Right lobe of liver (tissue), 6 donors: ENCODE data around the gene GPC5. TPM values are rescaled to one million over a fixed set of nuclear protein-coding genes. Genes with fewer than 3 reads are reported as not detected.

Source experiments
- ATAC-seq, 4 donors: fragments of 200-7000 bp; cut with Tn5 transposase; one replicate each; pipeline ENCODE4 v1.9.1; 2020; ENCODE audit warnings: mild to moderate bottlenecking in 4 of 4, moderate library complexity in 4 of 4
- DNase-seq, 3 donors: peaks; one replicate each; pipeline ENCODE4 v3.0.0-alpha.2; 2020
- H3K27ac ChIP-seq, 3 donors: fragments of 200-600 bp; one replicate each; pipeline ENCODE4 v1.8.0; 2022
- H3K27me3 ChIP-seq, 2 donors: fragments of 200-600 bp; one replicate each; pipeline ENCODE4 v1.8.0; 2022
- H3K36me3 ChIP-seq, 4 donors: fragments of 200-600 bp; sonication (generic) in 1 of 4; one replicate each; pipeline versions ENCODE4 v1.5.1 to v1.8.0; 2017 to 2022; ENCODE audit warnings: control low read depth in 1 of 4
- H3K4me1 ChIP-seq, 4 donors: fragments of 200-600 bp; sonication (generic) in 1 of 4; one replicate each; pipeline versions ENCODE4 v1.5.1 to v1.8.0; 2017 to 2022; ENCODE audit warnings: control low read depth in 1 of 4
- H3K4me3 ChIP-seq, 3 donors: fragments of 200-600 bp; one replicate each; pipeline ENCODE4 v1.8.0; 2022
- H3K9me3 ChIP-seq, 4 donors: fragments of 200-600 bp; sonication (generic) in 1 of 4; one replicate each; pipeline versions ENCODE4 v1.5.1 to v1.8.0; 2017 to 2022; ENCODE audit warnings: control low read depth in 1 of 4
- POLR2A ChIP-seq: fragments of 450-650 bp; IDR thresholded peaks from one replicate; pipeline ENCODE4 v1.6.1; 2017; ENCODE audit warnings: antibody characterized with exemption, mild to moderate bottlenecking
- WGBS: methylation state at CpG from one replicate; pipeline ENCODE4 v1.1.6; 2018; ENCODE audit warnings: low coverage, low lambda C conversion rate; ENCODE audit not compliant: insufficient coverage; ENCODE audit errors: missing lambda C conversion rate; 5-methylcytosine and 5-hydroxymethylcytosine counted together
- intact Hi-C, 2 donors: fragments of 100-400 bp; cut with DNase I; formaldehyde crosslinking; loops; one replicate each; pipeline versions ENCODE4 v1.11.2 to v1.14.1; 2022
- total RNA-seq, 6 experiments: library from RNA; depleted of rRNA in 2 of 6; stranded (reverse); fragments of >200 nt in 2 of 6; fragmentation: NEBNext Ultra II Directional in 3 of 6; extraction: Animal tissue kit (Norgen Biotek cat#: 25700) in 3 of 6; gene quantifications; one replicate each; pipeline versions ENCODE4 v1.1.0 to v1.2.4, GENCODE V29; 2016 to 2023
- TF ChIP-seq, protein P1 (sequence below), 4 donors: fragments of 200-600 bp in 3 of 4; fragments of 450-650 bp in 1 of 4; IDR thresholded peaks; one replicate each; pipeline versions ENCODE4 v1.5.1 to v1.8.0; 2016 to 2022; ENCODE audit warnings: antibody characterized with exemption in 4 of 4, mild to moderate bottlenecking in 2 of 4
- donor health status: DM: no; HTN: yes; CAD: no.
- donor health status: DM: no; HTN: no; CAD: no.
- donor health status: DM: no; HTN: no; CAD: no.
- donor health status: DM: no; HTN: yes; CAD: no.
- donor health status: DM: no; HTN: yes; CAD: no.

The GPC5 gene
- total RNA-seq, 6 experiments from 2014 or later: 0.12 to 0.99 (median 0.66) TPM

DNA sequence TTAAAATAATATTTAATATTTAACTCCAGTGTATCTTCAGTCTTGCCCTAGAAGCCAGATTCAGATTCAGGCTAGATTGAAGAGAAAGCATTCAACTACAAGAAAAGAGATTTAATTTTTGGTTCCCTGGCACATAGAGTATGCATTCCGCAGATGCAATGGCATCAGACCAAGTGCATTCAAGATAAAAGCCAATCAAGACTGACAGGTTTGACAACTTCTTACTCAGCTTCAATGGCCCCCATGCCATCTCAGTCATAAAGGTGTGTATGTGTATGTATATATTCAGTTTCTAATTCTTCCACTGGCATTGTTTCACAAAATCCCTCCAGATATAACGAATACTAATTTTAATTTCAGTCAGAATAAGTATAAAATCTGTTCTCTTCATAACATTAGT is 1177.4 kb downstream of the GPC5 start:
- DNase-seq: no peak
- H3K27me3 ChIP-seq: no peaks in the 10 kb centered on the region
- no peak overlapping the region for H3K27ac ChIP-seq
- ATAC-seq: no peak
- TF ChIP-seq, protein P1, sequence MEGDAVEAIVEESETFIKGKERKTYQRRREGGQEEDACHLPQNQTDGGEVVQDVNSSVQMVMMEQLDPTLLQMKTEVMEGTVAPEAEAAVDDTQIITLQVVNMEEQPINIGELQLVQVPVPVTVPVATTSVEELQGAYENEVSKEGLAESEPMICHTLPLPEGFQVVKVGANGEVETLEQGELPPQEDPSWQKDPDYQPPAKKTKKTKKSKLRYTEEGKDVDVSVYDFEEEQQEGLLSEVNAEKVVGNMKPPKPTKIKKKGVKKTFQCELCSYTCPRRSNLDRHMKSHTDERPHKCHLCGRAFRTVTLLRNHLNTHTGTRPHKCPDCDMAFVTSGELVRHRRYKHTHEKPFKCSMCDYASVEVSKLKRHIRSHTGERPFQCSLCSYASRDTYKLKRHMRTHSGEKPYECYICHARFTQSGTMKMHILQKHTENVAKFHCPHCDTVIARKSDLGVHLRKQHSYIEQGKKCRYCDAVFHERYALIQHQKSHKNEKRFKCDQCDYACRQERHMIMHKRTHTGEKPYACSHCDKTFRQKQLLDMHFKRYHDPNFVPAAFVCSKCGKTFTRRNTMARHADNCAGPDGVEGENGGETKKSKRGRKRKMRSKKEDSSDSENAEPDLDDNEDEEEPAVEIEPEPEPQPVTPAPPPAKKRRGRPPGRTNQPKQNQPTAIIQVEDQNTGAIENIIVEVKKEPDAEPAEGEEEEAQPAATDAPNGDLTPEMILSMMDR (IDR thresholded peaks at IDR 0.05): no peak
- TF ChIP-seq POLR2A: no peak
- 70% methylated on average over 2 of the region's 2 CpGs for WGBS
- H3K36me3 ChIP-seq: no peaks in the 10 kb centered on the region
- H3K4me1 ChIP-seq: no peaks in the 10 kb centered on the region
- intact Hi-C loops: no loop called here
- H3K9me3 ChIP-seq: no peaks in the 10 kb centered on the region
- no peak overlapping the region for H3K4me3 ChIP-seq

DNA sequence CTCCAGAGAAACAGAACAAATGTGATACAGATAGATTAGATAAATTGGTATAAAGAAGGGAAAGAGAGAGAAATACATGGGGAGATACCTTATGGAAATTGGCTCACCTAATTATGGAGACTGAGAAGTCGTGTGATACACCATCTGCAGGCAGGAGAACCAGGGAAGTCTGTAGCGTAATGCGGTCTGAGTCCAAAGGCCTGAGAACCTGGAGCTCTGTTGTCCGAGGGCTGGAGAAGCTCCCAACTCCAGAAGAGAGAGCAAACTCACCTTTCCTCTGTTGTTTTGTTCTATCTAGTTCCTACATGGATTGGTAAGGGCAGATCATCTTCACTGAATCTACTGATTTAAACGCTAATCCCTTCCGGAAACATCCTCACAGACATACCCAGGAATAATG is 1179.9 kb downstream of the GPC5 start:
- no peak for ATAC-seq
- 75% methylated on average over 6 of the region's 6 CpGs for WGBS
- TF ChIP-seq POLR2A: no peak
- TF ChIP-seq, protein P1 (IDR thresholded peaks at IDR 0.05): no peak

DNA sequence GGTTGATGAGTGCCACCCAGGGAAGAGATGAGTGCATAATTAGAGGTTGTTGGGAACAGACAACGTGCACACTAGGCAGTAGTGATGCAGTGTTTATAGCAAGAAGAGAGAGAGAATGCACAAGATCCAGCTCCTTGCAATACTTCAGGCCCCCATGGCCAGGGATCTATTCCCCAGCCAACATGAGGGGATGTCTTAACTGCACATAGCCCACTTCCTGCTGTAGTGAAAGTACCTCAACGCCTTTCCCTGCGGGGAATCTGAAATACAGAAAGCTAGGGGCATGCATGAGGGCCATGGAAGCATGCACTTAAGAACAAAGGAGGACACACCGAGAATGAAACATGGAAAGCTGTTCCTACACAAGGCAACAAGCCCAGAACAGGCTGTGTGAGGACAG is 1191.5 kb downstream of the GPC5 start:
- ATAC-seq: no peak
- Histone ChIP-seq H3K4me3 (no peak overlapping the region), H3K36me3 (no peaks in the 10 kb centered on the region), H3K27me3 (no peaks in the 10 kb centered on the region), H3K27ac (no peak overlapping the region), H3K9me3 (no peaks in the 10 kb centered on the region), H3K4me1 (no peaks in the 10 kb centered on the region)
- intact Hi-C loops: no loop called here
- no peak for DNase-seq
- no peak for TF ChIP-seq POLR2A
- TF ChIP-seq, protein P1 (IDR thresholded peaks at IDR 0.05): no peak
- 45% methylated on average over 2 of the region's 4 CpGs for whole genome bisulfite sequencing

More for the DNA sequence above, 1179.9 kb downstream of the GPC5 start:
- no peak for DNase-seq
- no peaks in the 10 kb centered on the region for H3K9me3 ChIP-seq
- H3K27me3 ChIP-seq: no peaks in the 10 kb centered on the region
- no peaks in the 10 kb centered on the region for H3K4me1 ChIP-seq
- H3K27ac ChIP-seq: no peak overlapping the region
- H3K4me3 ChIP-seq: no peak overlapping the region
- no peaks in the 10 kb centered on the region for H3K36me3 ChIP-seq
- intact Hi-C loops: no loop called here

DNA sequence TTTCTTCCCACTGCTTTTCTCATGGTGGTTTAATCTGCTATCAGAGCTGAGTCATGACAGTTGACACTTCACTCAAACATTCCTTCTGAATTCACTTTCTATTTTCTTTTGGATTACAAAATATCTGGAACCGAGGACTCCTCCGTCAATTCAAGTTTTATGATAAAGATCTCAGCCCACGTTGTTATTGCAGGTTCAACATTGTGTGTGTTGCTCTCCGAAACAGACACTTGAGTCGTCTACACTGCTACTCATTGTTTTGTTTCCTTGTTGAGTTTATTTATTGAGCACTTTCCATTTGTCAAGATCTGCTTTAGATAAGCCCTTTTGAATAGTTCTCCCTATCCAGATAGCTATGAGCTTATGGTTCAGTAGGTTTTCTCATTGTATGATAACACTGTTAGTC is 1192.1 kb downstream of the GPC5 start:
- intact Hi-C loops: no loop called here
- WGBS: 60% methylated on average over 5 of the region's 5 CpGs
- no peaks in the 10 kb centered on the region for H3K4me1 ChIP-seq
- no peaks in the 10 kb centered on the region for H3K27me3 ChIP-seq
- no peak overlapping the region for H3K27ac ChIP-seq
- DNase-seq: no peak
- TF ChIP-seq, protein P1 (IDR thresholded peaks at IDR 0.05): no peak
- no peak for TF ChIP-seq POLR2A
- no peaks in the 10 kb centered on the region for H3K9me3 ChIP-seq
- H3K36me3 ChIP-seq: no peaks in the 10 kb centered on the region
- no peak overlapping the region for H3K4me3 ChIP-seq
- ATAC-seq: no peak

DNA sequence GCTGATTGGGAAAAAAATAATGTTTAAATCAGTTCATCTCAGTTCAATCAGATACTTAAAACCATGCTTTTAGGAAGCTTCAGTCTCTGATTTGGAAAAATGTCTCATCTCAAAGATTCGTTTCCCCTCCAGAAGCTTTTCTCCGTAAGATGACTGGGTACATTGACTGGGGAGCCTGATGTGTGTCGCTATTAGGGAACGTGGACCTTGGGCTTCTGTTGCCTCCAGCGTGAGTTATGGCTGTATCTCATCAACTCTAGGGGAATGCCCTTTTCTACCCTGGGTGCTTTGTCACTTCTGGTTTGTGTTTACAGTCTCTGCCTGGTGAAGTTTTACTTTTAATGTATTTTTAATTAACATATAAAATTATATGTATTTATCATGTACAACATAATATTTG is 1192.7 kb downstream of the GPC5 start:
- no peak overlapping the region for H3K4me3 ChIP-seq
- H3K27me3 ChIP-seq: no peaks in the 10 kb centered on the region
- H3K9me3 ChIP-seq: no peaks in the 10 kb centered on the region
- DNase-seq (no peak), ATAC-seq (no peak)
- no peak for TF ChIP-seq POLR2A
- TF ChIP-seq, protein P1 (IDR thresholded peaks at IDR 0.05): no peak
- no peak overlapping the region for H3K27ac ChIP-seq
- intact Hi-C loops: no loop called here
- no peaks in the 10 kb centered on the region for H3K36me3 ChIP-seq
- H3K4me1 ChIP-seq: no peaks in the 10 kb centered on the region
- WGBS: 65% methylated on average over 5 of the region's 5 CpGs
